Body of pancreas (tissue), 4 donors: ENCODE measurements around the gene MRPL17.

Source experiments
- CTCF ChIP-seq, 7 experiments: fragments of 450-650 bp in 4 of 7; fragments of 200-600 bp in 3 of 7; sonication (generic) in 3 of 7; IDR thresholded peaks; one replicate each; pipeline ENCODE4 v1.5.1; 2016 to 2019; ENCODE audit warnings: antibody characterized with exemption in 7 of 7
- POLR2A ChIP-seq, 3 donors: fragments of 450-650 bp; IDR thresholded peaks; one replicate each; pipeline ENCODE4 v1.6.1; 2016; ENCODE audit warnings: antibody characterized with exemption in 3 of 3, mild to moderate bottlenecking in 2 of 3

GRCh38 chr11:6640985-6641701 is 42.0 kb downstream of the MRPL17 start:
- TF ChIP-seq CTCF (IDR thresholded peaks at IDR 0.05) (no peak), POLR2A (IDR thresholded peaks at IDR 0.05) (no peak)
